GM23248 (cell line): ENCODE data around the gene KDM2A. TPM values are rescaled to one million over a fixed set of nuclear protein-coding genes. Genes with fewer than 3 reads are reported as not detected.
A peak's percentile ranks its signal among the peaks of the same experiment; 100 is the strongest.

Source experiments
- DNase-seq: peaks from one replicate; pipeline ENCODE4 v3.0.0-alpha.2; 2015
- H2AFZ ChIP-seq: fragments of 200-600 bp; sonication (generic); 2 replicates; pipeline ENCODE4 v1.6.1; 2016; ENCODE audit warnings: antibody characterized with exemption
- H3F3A ChIP-seq: fragments of 200-600 bp; sonication (generic); 2 replicates; pipeline ENCODE4 v1.6.1; 2016; ENCODE audit warnings: mild to moderate bottlenecking, antibody characterized with exemption, mixed run types; ENCODE audit not compliant: insufficient read depth
- H3K27ac ChIP-seq: fragments of 200-600 bp; sonication (generic); 2 replicates; pipeline ENCODE4 v1.5.1; 2016; ENCODE audit warnings: mild to moderate bottlenecking
- H3K27me3 ChIP-seq: fragments of 200-600 bp; sonication (generic); replicated peaks from 2 replicates; pipeline ENCODE4 v1.6.1; 2016; ENCODE audit warnings: mild to moderate bottlenecking; ENCODE audit not compliant: insufficient read depth
- H3K36me3 ChIP-seq: fragments of 200-600 bp; sonication (generic); 2 replicates; pipeline ENCODE4 v1.6.1; 2016; ENCODE audit warnings: low read depth, mild to moderate bottlenecking
- H3K4me1 ChIP-seq: fragments of 200-600 bp; sonication (generic); 2 replicates; pipeline ENCODE4 v1.6.1; 2016; ENCODE audit warnings: mild to moderate bottlenecking; ENCODE audit not compliant: insufficient read depth
- H3K4me2 ChIP-seq: fragments of 200-600 bp; sonication (generic); one replicate; pipeline ENCODE4 v1.6.1; 2016; ENCODE audit warnings: mild to moderate bottlenecking; ENCODE audit not compliant: unreplicated experiment
- H3K4me3 ChIP-seq: fragments of 200-600 bp; sonication (generic); 2 replicates; pipeline ENCODE4 v1.5.1; 2016; ENCODE audit warnings: mild to moderate bottlenecking
- H3K79me2 ChIP-seq: fragments of 200-600 bp; sonication (generic); 2 replicates; pipeline ENCODE4 v1.6.1; 2016; ENCODE audit warnings: mild to moderate bottlenecking; ENCODE audit not compliant: insufficient read depth
- H3K9ac ChIP-seq: fragments of 200-600 bp; sonication (generic); 2 replicates; pipeline ENCODE4 v1.6.1; 2016; ENCODE audit warnings: mild to moderate bottlenecking
- H3K9me2 ChIP-seq: fragments of 200-600 bp; sonication (generic); 2 replicates; pipeline ENCODE4 v1.6.1; 2016; ENCODE audit warnings: mixed run types, mild to moderate bottlenecking, moderate library complexity; ENCODE audit not compliant: insufficient read depth
- H3K9me3 ChIP-seq: fragments of 200-600 bp; sonication (generic); one replicate; pipeline ENCODE4 v1.6.1; 2017; ENCODE audit warnings: low read depth
- H4K20me1 ChIP-seq: fragments of 200-600 bp; sonication (generic); 2 replicates; pipeline ENCODE4 v1.6.0; 2016; ENCODE audit not compliant: insufficient read depth
- EZH2 ChIP-seq: fragments of 200-600 bp; sonication (generic); IDR thresholded peaks from 2 replicates; pipeline ENCODE4 v1.6.1; 2018; ENCODE audit warnings: antibody characterized with exemption, mild to moderate bottlenecking; ENCODE audit not compliant: insufficient read depth, poor library complexity, severe bottlenecking
- EZH2phosphoT487 ChIP-seq: fragments of 200-600 bp; sonication (generic); IDR thresholded peaks from 2 replicates; pipeline ENCODE4 v1.6.1; 2018; ENCODE audit warnings: antibody characterized with exemption, moderate library complexity, mild to moderate bottlenecking, low read depth; ENCODE audit not compliant: insufficient read depth
- WGBS, 2 experiments: methylation state at CpG; one replicate each; pipeline ENCODE4 v1.1.6; 2015 to 2017; ENCODE audit warnings: low lambda C conversion rate in 2 of 2, low coverage in 1 of 2; ENCODE audit errors: missing lambda C conversion rate in 2 of 2; 5-methylcytosine and 5-hydroxymethylcytosine counted together
- in situ Hi-C: fragments of 300-500 bp; cut with MboI; formaldehyde crosslinking; loops from 2 replicates; pipeline ENCODE4 v1.15.0; 2020
- polyA plus RNA-seq: library from polyadenylated mRNA; unstranded; fragments of >200 nt; fragmentation: Nextera tagmentation; extraction: Ambion mirVana; gene quantifications from 2 replicates; pipeline ENCODE4 v1.2.1, GENCODE V29; 2016
- total RNA-seq: library from RNA; depleted of rRNA; stranded (reverse); fragments of >200 nt; shearing (Covaris generic); gene quantifications from 2 replicates; pipeline ENCODE4 v1.2.3, GENCODE V29; 2014

The KDM2A gene
- total and polyA plus RNA-seq, 2 experiments from 2014 or later, result 12.1 to 34.4 TPM

GRCh38 chr11:67245046-67245445, 126.0 kb downstream of the KDM2A start:
- no peaks in the 10 kb centered on the region for H3K9me3 ChIP-seq
- H3K9me2 ChIP-seq, result no peaks in the 10 kb centered on the region
- 88 to 92% methylated on average over 11 of the region's 11 CpGs for WGBS, 2 experiments
- H3K36me3 ChIP-seq, result peaks cover 61% of the 10 kb centered on the region
- H2AFZ ChIP-seq, result no peak overlapping the region
- in situ Hi-C loops, result no loop called here
- H3K4me2 ChIP-seq, result no peak overlapping the region
- no peaks in the 10 kb centered on the region for H3K27me3 ChIP-seq
- DNase-seq, result no peak
- 0 out of 2 replicates have a peak, but pooled peaks cover 5% of the 10 kb centered on the region for H4K20me1 ChIP-seq
- H3F3A ChIP-seq, result peaks cover 58% of the 10 kb centered on the region
- H3K9ac ChIP-seq, result no peak overlapping the region
- peaks cover 95% of the 10 kb centered on the region for H3K79me2 ChIP-seq
- H3K4me1 ChIP-seq, result peaks cover 33% of the 10 kb centered on the region
- H3K4me3 ChIP-seq, result no peak overlapping the region
- no peak for TF ChIP-seq EZH2phosphoT487
- no peak for TF ChIP-seq EZH2
- H3K27ac ChIP-seq, result no peak overlapping the region

GRCh38 chr11:67247946-67248550, 129.0 kb downstream of the KDM2A start:
- Histone ChIP-seq H2AFZ (no peak overlapping the region), H3K9me2 (no peaks in the 10 kb centered on the region), H3K36me3 (peaks cover 85% of the 10 kb centered on the region)

GRCh38 chr11:67248653-67249052, 129.6 kb downstream of the KDM2A start:
- in situ Hi-C loops, result no loop called here
- no peak for TF ChIP-seq EZH2
- no peak for TF ChIP-seq EZH2phosphoT487
- Histone ChIP-seq H3K79me2 (peaks cover 76% of the 10 kb centered on the region), H3K27me3 (no peaks in the 10 kb centered on the region), H3K4me1 (peaks cover 17% of the 10 kb centered on the region), H3K4me2 (peak overlapping the region; percentile 4), H4K20me1 (no peaks in the 10 kb centered on the region), H3K9ac (peak overlapping the region; percentile 34; the same call in 1 of the 2 replicates), H3F3A (peaks cover 58% of the 10 kb centered on the region), H3K9me3 (no peaks in the 10 kb centered on the region), H3K9me2 (no peaks in the 10 kb centered on the region), H3K36me3 (peaks cover 86% of the 10 kb centered on the region), H3K27ac (peak overlapping the region; percentile 34; the same call in 1 of the 2 replicates), H3K4me3 (no peak overlapping the region), H2AFZ (no peak overlapping the region)
- DNase-seq, result peak; percentile 52

More at GRCh38 chr11:67247946-67248550, 129.0 kb downstream of the KDM2A start:
- Histone ChIP-seq H4K20me1 (no peaks in the 10 kb centered on the region), H3F3A (peaks cover 52% of the 10 kb centered on the region), H3K4me3 (no peak overlapping the region), H3K4me1 (peaks cover 17% of the 10 kb centered on the region), H3K27me3 (no peaks in the 10 kb centered on the region), H3K79me2 (peaks cover 80% of the 10 kb centered on the region), H3K9me3 (no peaks in the 10 kb centered on the region), H3K4me2 (peak overlapping the region; percentile 4), H3K9ac (0 out of 2 replicates have a peak overlapping the region, but pooled peaks have one; percentile 2), H3K27ac (0 out of 2 replicates have a peak overlapping the region, but pooled peaks have one; percentile 34)
- in situ Hi-C loops, result no loop called here
- no peak for TF ChIP-seq EZH2phosphoT487
- TF ChIP-seq EZH2, result no peak
- WGBS, 2 experiments, result 84 to 85% methylated on average over 5 of the region's 5 CpGs
- no peak for DNase-seq

- Histone ChIP-seq H3K27ac (no peak overlapping the region), H3K36me3 (peaks cover 87% of the 10 kb centered on the region), H3K4me3 (no peak overlapping the region), H3K9me2 (no peaks in the 10 kb centered on the region), H3K4me1 (peaks cover 17% of the 10 kb centered on the region), H3K27me3 (no peaks in the 10 kb centered on the region), H3K9me3 (no peaks in the 10 kb centered on the region), H3K79me2 (peaks cover 60% of the 10 kb centered on the region), H3F3A (peaks cover 69% of the 10 kb centered on the region), H3K9ac (no peak overlapping the region), H3K4me2 (no peak overlapping the region), H4K20me1 (no peaks in the 10 kb centered on the region), H2AFZ (no peak overlapping the region)
- in situ Hi-C loops, result no loop called here
- WGBS, 2 experiments, result 92% methylated on average over 35 to 37 of the region's 37 CpGs
- TF ChIP-seq EZH2phosphoT487 (no peak), EZH2 (no peak)
- no peak for DNase-seq
These were observed 131.3 kb downstream of the KDM2A start for GRCh38 chr11:67250059-67251043.
